OCI-LY7 (cell line): ENCODE measurements around the gene CALHM6. TPM values are rescaled to one million over a fixed set of nuclear protein-coding genes. Genes with fewer than 3 reads are reported as not detected.

Experiments
- BruUV-seq: library from RNA; stranded (reverse); fragments of 400-500 nt; replicated peaks from 2 replicates; lab custom pipeline; 2021; lab: Mats Ljungman, UMichigan
- CTCF ChIA-PET: fragments of 300-600 bp; sonication (Branson Sonifier 250); formaldehyde crosslinking; loops from one replicate; lab custom pipeline; 2022; ENCODE audit warnings: antibody characterized with exemption; ENCODE audit not compliant: unreplicated experiment; lab: Charles Lee
- POLR2A ChIA-PET: fragments of 300-600 bp; sonication (Branson Sonifier 250); formaldehyde crosslinking; loops from one replicate; lab custom pipeline; 2022; ENCODE audit warnings: antibody characterized with exemption; lab: Charles Lee
- DNase-seq: peaks from one replicate; pipeline ENCODE4 v3.0.0-alpha.2; 2015; ENCODE audit warnings: low spot score
- H2AFZ ChIP-seq: fragments of 200-600 bp; sonication (generic), shearing (Covaris generic); 2 replicates; pipeline ENCODE4 v1.6.1; 2014; ENCODE audit warnings: mild to moderate bottlenecking, antibody characterized with exemption, low read length, moderate library complexity
- H3K27ac ChIP-seq: fragments of 200-600 bp; sonication (generic); 2 replicates; pipeline ENCODE4 v1.5.1; 2014; ENCODE audit warnings: mixed run types, low read depth, mild to moderate bottlenecking, moderate library complexity, low read length, inconsistent platforms; ENCODE audit not compliant: poor library complexity, severe bottlenecking
- H3K36me3 ChIP-seq: fragments of 200-600 bp; sonication (generic); 2 replicates; pipeline ENCODE4 v1.6.1; 2014; ENCODE audit warnings: mild to moderate bottlenecking, antibody characterized with exemption, low read length, moderate library complexity, mixed read lengths; ENCODE audit not compliant: insufficient read depth
- H3K4me1 ChIP-seq: fragments of 200-600 bp; sonication (generic); 2 replicates; pipeline ENCODE4 v1.5.1; 2014; ENCODE audit warnings: mild to moderate bottlenecking, low read length; ENCODE audit not compliant: insufficient read depth, poor library complexity, severe bottlenecking
- H3K4me2 ChIP-seq: fragments of 200-600 bp; sonication (generic); 2 replicates; pipeline ENCODE4 v1.6.1; 2014; ENCODE audit warnings: mild to moderate bottlenecking, low read length
- H3K4me3 ChIP-seq: fragments of 200-600 bp; sonication (generic); 2 replicates; pipeline ENCODE4 v1.5.1; 2014; ENCODE audit warnings: mild to moderate bottlenecking, low read depth, low read length; ENCODE audit not compliant: poor library complexity, severe bottlenecking
- H3K79me2 ChIP-seq: fragments of 200-600 bp; sonication (generic); 2 replicates; pipeline ENCODE4 v1.6.1; 2016; ENCODE audit warnings: low read depth, mild to moderate bottlenecking, low read length, moderate library complexity, mixed read lengths; ENCODE audit not compliant: insufficient read depth
- H3K9me2 ChIP-seq: fragments of 200-600 bp; sonication (generic); 2 replicates; pipeline ENCODE4 v1.6.1; 2016; ENCODE audit warnings: mild to moderate bottlenecking, low read length, mixed read lengths; ENCODE audit not compliant: insufficient read depth
- H3K9me3 ChIP-seq: fragments of 200-600 bp; sonication (generic); 2 replicates; pipeline ENCODE4 v1.6.1; 2014; ENCODE audit warnings: mild to moderate bottlenecking, mixed run types, low read length, mixed read lengths
- H4K20me1 ChIP-seq: fragments of 200-600 bp; sonication (generic); 2 replicates; pipeline ENCODE4 v1.6.1; 2014; ENCODE audit warnings: mild to moderate bottlenecking, antibody characterized with exemption, low read length, moderate library complexity, mixed read lengths; ENCODE audit not compliant: insufficient read depth
- CTCF ChIP-seq: fragments of 200-600 bp; sonication (generic); conservative IDR thresholded peaks from 2 replicates; pipeline ENCODE4 v1.5.1; 2014; ENCODE audit warnings: mild to moderate bottlenecking, antibody characterized with exemption, low read length, moderate library complexity, mixed read lengths
- EZH2phosphoT487 ChIP-seq: fragments of 200-600 bp; sonication (generic); IDR thresholded peaks from 2 replicates; pipeline ENCODE4 v1.6.1; 2018; ENCODE audit warnings: low read depth, borderline replicate concordance, mild to moderate bottlenecking, mixed run types, antibody characterized with exemption, low read length, moderate library complexity, mixed read lengths
- intact Hi-C: fragments of 100-400 bp; cut with micrococcal nuclease; formaldehyde crosslinking; loops from one replicate; pipeline ENCODE4 v1.10.0; 2022; ENCODE audit not compliant: unreplicated experiment
- total RNA-seq, 2 experiments: library from RNA; depleted of rRNA in 1 of 2; stranded (reverse); fragments of >200 nt in 1 of 2; shearing (Covaris generic) in 1 of 2; gene quantifications; 2 replicates each; pipeline ENCODE4 v1.2.3, GENCODE V29; 2014 to 2022

CALHM6 gene
- total RNA-seq, 2 experiments from 2014 or later: 1.8 TPM; not detected in 1

GRCh38 chr6:116483616-116484015 is 22.4 kb downstream of the CALHM6 start:
- H3K4me1 ChIP-seq: no peaks in the 10 kb centered on the region

GRCh38 chr6:116485559-116486184 is 24.5 kb downstream of the CALHM6 start:
- no peak overlapping the region for H3K27ac ChIP-seq
- H3K4me2 ChIP-seq: no peak overlapping the region
- intact Hi-C loops: no loop called here
- TF ChIP-seq EZH2phosphoT487 (no peak), CTCF (no peak)
- no peaks in the 10 kb centered on the region for H3K79me2 ChIP-seq
- DNase-seq: no peak
- no peaks in the 10 kb centered on the region for H3K9me3 ChIP-seq
- BruUV-seq: no TSS peak
- no peaks in the 10 kb centered on the region for H4K20me1 ChIP-seq
- no peaks in the 10 kb centered on the region for H3K36me3 ChIP-seq
- POLR2A ChIA-PET: interaction anchor here (0.6 to 1.0 kb wide), 2 partner anchors 9 to 92 kb away, joined by 4 to 5 read pairs; no protein-coding TSS in a partner anchor
- H3K9me2 ChIP-seq: no peaks in the 10 kb centered on the region
- no peak overlapping the region for H3K4me3 ChIP-seq
- CTCF ChIA-PET: no interaction called here
- no peaks in the 10 kb centered on the region for H3K4me1 ChIP-seq
- H2AFZ ChIP-seq: no peak overlapping the region

More at GRCh38 chr6:116483616-116484015, 22.4 kb downstream of the CALHM6 start:
- intact Hi-C loops: loop anchor here (5.0 kb wide), 1 partner anchor 91 kb away; no protein-coding TSS in a partner anchor
- Histone ChIP-seq H3K9me2 (no peaks in the 10 kb centered on the region), H3K27ac (no peak overlapping the region), H3K36me3 (no peaks in the 10 kb centered on the region), H3K4me2 (no peak overlapping the region), H3K79me2 (no peaks in the 10 kb centered on the region), H2AFZ (no peak overlapping the region), H3K4me3 (no peak overlapping the region), H3K9me3 (no peaks in the 10 kb centered on the region), H4K20me1 (no peaks in the 10 kb centered on the region)
- no TSS peak for BruUV-seq
- no peak for TF ChIP-seq CTCF
- TF ChIP-seq EZH2phosphoT487: no peak
- POLR2A ChIA-PET: interaction anchor here (1.1 kb wide), 1 partner anchor 13 kb away, joined by 4 read pairs; no protein-coding TSS in a partner anchor
- CTCF ChIA-PET: no interaction called here
- DNase-seq: no peak
